CD1c-positive myeloid dendritic cell (primary cell): ENCODE results near the gene KRTAP12-4.
"Not testable (repeated sequence)": the region's sequence is repeated elsewhere in the genome, so short reads cannot be mapped to it uniquely, and the experiment has no call there.

Experiments used
- DNase-seq: peaks from one replicate; pipeline ENCODE4 v3.0.0-alpha.2; 2016; ENCODE audit errors: extremely low spot score

The KRTAP12-4 gene

DNA sequence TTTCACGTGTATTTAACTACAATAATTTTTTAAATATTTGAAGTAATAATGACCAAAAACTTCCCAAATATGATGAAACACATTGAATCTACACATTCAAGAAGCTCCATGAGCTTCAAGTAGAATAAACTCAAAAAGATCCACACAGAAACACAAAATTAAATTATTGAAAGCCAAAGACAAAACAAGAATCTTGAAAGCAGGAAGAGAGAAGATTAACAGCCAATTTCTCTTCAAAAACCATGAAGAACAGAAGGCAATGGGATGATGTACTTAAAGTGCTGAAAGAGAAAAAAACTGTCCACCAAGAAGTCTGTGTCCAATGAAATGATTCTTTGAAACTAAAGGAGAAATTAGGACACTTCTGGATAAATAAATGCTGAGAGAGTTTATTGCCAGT, 22.4 kb downstream of the KRTAP12-4 start:
- no peak for DNase-seq

DNA sequence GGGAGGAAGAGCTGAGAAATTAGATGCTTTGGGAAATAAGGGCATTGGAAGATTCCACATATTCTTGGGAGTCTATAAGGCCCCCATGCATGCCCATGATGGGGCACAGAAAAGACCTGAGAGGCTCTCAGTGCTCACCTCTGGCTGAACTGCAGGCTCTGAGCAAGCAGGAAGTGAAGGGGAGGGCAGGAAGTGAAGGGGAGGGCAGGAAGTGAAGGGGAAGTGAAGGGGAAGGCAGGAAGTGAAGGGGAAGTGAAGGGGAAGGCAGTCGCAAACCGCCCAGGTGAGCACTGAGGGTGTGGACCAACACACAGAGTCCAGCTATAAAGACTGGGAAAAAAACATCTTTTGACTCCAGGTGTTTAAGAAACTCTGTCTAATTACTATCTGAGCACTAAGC, 24.0 kb downstream of the KRTAP12-4 start:
- DNase-seq, result no peak

DNA sequence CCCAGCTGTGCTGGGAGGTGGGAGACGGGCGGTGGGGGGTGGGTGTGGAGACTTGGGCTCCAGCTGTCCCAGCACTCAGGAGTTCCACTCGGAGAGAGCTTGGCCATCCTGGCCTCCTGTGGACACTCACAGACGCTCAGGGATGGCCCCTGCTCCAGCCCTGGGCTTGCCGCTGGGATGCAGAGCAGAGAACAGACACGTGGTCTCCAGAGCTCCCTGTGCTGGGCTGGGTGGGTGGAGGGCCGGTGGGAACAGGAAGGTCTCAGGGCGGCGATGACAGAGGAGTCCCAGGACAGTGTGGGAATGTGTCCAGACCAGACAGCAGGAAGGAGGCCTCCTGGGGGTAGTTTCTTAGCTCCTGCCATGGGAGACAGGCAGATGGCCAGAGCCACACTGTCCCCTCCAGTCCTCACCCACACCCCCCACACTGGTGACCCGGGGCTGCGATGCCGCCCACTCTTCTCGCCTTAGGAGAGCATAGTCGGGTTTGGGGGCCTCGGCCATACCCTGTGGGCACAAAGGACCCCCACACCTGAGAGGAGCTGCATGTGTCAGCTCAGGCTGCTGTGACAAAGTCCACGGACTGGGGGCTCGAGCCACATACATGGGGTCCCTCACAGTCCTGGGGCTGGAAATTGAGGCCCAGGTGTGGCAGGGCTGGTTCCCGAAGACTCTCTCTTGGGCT, 25.6 kb downstream of the KRTAP12-4 start:
- no peak for DNase-seq

DNA sequence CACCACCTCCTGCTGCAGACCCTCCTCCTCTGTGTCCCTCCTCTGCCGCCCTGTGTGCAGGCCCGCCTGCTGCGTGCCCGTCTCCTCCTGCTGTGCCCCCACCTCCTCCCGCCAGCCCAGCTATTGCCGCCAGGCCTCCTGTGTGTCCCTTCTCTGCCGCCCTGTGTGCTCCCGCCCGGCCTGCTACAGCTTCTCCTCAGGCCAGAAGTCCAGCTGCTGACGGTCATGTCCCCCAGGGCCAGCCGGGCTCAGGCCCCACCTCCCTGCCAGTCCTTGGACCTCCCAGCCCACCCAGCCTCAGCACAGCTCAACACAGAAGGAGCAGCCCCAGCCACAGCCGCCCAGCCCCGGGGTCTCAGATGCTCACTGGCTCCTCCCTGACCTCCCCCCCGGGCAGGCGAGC, 26.6 kb downstream of the KRTAP12-4 start:
- DNase-seq, result not testable (repeated sequence)

DNA sequence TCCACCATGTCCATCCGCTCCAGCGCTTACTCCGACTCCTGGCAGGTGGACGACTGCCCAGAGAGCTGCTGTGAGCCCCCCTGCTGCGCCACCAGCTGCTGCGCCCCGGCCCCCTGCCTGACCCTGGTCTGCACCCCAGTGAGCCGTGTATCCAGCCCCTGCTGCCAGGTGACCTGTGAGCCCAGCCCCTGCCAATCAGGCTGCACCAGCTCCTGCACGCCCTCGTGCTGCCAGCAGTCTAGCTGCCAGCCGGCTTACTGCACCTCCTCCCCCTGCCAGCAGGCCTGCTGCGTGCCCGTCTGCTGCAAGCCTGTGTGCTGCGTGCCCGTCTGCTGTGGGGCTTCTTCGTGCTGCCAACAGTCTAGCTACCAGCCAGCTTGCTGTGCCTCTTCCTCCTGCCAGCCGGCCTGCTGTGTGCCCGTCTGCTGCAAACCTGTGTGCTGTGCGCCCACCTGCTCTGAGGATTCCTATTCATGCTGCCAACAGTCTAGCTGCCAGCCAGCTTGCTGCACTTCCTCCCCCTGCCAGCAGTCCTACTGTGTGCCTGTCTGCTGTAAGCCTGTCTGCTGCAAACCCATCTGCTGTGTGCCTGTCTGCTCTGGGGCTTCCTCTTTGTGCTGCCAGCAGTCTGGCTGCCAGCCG, 27.2 kb downstream of the KRTAP12-4 start:
- DNase-seq, result not testable (repeated sequence)

DNA sequence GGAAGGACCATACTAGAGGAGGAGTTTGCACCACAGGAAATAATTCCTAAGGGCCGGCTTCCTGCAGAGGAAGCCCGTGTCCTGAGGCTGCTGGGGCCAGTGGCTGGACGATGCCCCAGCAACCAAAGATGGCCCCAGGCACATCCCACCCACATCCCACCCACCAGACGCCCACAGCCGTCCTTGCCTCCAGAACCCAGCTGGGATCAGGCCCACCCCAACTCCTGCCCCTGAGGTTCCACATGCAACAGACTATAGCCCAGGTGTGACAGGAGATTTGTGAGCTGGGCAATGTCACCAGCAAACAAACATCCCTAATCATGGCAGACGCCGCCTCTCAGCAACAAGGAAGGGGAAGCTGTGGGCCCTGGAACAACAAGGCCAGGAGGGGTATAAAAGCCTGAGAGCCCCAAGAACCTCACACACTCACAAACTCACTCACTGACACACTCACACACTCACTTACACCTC, 27.8 kb downstream of the KRTAP12-4 start, which contains the start of gene KRTAP10-9:
KRTAP10-9 (plus strand) TSS at position 421 of the 471 bp plus-strand sequence. CDS start 79 bp downstream, outside the sequence.
- DNase-seq, result no peak

DNA sequence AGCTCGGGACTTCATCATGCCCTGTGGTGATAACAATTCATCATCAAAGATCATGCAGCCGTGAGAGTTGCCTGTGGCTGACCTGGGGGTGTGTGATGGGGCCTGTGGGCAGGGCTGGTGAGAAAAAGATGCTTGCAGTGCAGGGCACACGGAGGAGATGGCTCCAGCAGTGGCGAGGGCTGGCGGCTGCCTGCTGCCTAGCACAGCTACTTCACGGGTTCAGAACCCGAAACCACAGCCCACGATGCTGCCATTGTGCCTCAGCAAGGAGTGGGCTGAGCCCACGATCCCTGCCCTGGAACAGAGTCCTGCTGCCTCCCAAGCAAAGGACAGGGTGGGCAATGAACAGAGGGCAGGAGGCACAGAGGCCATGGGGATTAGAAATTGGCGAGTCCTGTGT, 28.2 kb downstream of the KRTAP12-4 start:
- DNase-seq, result no peak

DNA sequence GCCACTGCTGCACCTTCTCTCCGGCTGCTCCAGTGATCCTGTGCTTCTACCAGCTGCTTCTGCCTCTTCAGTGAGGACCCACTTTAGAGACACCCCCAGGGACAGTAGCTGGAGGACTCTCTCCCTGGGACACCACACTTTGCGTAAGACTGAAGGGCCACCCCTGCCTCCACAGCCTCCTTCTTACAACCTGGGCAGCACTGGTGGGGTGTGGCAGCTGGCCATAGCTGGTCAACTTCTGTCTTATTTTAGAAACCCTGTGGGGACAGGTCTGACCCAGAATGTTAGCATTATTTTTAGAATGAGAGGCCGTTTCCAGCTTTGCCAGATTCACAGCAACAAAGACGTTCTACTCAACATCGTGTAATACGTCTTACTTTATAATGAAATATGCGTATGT, 28.7 kb downstream of the KRTAP12-4 start:
- no peak for DNase-seq

DNA sequence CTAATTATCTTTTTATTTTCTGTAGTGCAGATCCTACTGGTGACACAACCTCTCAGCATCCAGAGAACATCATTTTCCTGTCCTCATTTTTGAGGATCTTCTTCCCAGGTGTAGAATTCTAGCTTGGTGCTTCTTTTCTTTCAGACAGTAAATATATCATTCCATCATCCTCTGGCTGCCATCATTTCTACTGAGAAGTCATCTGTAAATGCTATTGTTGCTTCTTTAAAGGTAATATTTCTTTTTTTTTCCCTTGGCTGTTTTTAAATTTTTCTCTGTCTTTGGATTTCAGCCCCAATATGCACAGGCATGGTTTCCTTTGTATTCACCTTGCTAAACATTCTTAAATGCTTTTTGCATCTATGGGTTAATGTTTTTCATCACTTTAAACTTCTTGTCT, 30.9 kb downstream of the KRTAP12-4 start:
- no peak for DNase-seq

DNA sequence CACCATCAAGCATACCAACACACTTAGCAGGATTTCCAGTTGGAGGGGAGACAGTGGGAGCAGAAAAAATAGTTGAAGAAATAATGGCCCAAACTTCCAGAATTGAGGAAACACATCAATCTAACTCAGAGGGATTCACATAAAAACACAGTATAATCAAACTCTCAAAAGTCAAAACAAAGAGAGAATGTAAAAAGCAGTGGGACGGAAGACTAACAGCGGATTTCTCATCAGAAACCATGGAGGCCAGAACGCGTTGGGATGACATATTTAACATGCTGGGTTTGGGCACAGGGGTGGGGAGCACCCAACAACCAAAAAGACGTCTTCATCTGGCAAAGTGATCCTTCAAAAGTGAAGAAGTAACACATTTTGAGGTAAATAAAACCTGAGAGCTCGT, 34.6 kb downstream of the KRTAP12-4 start:
- no peak for DNase-seq

DNA sequence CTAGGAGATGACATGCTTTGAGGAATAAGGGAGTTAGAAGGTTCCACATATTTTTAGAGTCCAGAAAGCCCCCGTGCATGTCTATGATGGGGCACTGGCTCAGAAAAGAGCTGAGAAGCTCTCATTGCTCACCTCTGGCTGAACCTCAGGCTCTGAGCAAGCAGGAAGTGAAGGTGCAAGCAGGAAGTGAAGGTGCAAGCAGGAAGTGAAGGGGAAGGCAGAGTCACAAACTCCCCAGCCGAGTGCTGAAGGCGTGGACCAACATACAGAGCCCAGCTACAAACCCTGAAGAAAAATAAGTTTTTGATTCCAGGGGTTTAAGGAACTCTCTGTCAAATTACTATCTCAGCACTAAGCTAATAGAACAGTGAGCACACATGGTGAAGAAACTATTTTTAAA, 35.5 kb downstream of the KRTAP12-4 start:
- peak; percentile 24 for DNase-seq

DNA sequence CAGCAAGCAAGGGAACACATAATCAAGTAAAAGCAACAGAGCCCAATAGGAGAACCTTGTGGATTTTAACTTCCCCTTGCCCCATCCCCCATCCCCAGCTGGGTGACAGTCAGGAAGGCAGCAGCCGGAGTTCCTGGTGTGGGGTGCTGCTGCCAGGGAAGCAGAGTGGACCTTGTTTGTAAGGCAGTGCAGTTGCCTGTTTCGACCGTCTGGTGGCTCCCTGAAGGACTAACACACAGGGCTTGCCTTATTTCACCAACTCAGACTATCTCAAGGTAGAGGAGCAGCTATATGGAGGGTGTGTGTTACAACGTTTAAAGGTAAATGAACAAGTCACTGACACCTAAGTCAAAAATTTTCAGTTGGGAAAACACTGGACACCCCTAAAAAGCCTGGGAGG, 36.0 kb downstream of the KRTAP12-4 start:
- peak; percentile 20 for DNase-seq

DNA sequence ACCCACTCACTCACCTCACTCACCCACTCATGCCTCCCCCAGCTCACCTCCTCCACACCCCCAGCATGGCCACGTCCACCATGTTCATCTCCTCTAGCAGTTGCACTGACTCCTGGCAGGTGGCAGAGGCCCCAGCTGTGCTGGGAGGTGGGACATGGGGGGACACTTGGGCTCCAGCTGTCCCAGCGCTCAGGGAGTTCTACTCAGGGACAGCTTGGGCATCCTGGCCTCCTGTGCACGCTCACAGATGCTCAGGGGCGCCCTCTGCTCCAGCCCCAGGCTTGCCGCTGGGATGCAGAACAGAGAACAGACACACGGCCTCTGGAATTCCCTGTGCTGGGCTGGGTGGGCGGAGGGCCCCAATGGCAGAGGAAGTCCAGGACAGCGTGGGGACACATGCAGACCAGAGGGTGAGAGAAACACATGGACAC, 37.4 kb downstream of the KRTAP12-4 start:
- DNase-seq, result no peak

DNA sequence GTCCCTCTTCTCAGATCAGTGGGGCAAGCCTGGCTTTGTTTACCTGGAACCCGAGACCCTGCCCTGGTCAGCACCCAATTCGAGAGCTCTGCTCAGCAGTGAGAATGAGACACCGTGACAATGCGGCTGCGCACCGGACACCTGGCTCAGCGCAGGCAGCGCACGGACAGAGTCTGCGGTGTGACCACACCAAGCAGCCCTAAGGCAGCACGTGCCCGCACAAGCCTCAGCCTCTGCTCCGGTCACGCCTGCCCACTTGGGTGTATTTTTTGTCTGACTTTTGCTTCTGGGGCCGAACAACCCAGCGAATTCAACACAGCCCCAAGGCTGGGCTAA, 37.9 kb downstream of the KRTAP12-4 start:
- no peak for DNase-seq

DNA sequence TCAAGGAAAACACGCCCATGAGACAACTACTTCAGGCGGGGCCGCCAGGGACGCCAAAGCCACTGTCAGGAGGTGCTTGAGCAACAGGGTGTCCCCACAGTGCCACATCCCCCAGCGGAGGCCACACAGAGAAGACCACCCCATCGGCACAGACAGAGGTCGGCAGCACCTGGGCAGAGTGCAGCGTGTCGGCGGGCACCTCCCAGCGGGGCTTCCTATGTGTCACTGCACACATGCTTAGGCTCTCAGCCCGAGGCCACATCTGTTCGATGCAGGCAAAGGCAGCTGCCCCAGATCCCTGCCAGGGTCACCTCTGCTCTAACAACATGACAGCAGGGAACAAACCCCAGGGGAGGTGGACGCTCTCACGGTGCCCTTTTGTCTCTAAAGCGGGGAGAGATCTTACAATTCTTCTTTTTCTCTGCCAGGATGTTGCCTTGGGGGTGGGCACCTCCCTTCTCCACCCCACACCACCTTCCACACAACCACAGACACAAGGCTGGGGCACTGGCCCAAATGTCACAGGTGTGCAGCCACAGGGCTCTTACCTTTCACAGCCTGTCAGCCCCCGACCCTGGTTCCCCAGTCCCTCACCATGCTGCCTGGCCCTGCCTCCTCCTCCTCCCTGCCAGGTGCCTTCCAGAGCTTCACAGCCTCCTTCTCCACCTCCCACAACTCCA, 38.4 kb downstream of the KRTAP12-4 start:
- DNase-seq, result no peak

DNA sequence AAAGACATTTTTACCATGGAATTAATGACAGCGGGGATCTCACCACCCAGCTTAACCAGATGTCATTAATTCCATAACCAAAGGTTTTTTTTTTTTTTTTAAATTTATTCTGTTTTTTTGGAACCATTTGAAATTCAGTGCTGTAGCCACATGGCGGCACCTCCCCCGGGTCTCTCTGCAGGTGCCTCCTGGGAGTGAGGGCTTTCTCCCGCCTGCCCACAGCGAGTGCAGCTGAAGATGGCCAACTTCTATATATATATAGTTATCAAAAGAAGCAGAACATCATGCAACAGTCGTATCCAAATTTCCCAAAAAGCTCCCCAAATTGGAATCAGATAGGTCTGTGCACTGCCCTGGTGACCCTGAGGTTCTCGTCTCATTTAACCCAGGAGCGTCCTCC, 39.0 kb downstream of the KRTAP12-4 start:
- no peak for DNase-seq

DNA sequence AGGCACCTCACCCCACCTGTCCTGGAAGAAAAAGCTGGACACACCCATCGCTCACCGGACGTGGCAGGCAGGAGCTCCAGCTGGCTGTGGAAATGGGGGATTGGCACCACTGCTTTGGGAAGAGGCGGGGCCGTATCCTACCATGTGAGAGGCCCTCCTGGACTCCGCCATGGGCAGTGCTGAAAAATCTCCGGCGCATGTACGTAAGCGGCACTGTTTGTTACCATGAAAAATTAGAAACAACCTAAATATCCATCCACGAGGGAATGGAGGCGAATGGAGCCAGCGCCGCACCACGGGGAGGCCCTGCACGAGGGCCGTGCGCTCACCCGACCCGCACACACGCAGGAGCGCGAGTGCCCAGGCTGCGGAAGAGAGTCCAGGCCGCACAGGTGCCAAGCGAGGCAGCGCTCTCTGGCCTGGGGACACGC, 39.5 kb downstream of the KRTAP12-4 start:
- DNase-seq, result no peak

DNA sequence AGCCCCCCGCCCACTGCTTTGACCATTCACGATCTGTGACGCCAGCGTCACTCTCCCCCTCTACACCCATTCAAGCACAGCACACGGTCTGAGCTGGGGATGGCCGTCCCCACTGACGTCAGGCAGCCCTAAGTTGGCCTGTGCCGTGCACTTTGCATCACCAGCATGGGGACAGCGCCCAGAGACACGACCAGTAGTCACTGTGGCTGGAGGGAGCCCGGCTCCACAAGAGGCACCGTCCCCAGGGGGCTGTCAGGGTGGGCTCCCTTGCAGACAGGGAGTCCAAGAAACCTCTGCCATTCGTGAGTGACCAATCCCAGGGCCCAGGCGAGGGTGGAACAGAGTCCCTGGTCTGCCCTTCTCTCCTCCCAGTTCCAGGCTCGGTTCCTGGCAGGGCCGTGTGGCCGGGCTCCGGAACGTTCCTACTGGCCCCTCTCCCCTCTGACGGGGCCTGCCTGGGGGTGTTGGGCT, 40.3 kb downstream of the KRTAP12-4 start:
- DNase-seq, result no peak

DNA sequence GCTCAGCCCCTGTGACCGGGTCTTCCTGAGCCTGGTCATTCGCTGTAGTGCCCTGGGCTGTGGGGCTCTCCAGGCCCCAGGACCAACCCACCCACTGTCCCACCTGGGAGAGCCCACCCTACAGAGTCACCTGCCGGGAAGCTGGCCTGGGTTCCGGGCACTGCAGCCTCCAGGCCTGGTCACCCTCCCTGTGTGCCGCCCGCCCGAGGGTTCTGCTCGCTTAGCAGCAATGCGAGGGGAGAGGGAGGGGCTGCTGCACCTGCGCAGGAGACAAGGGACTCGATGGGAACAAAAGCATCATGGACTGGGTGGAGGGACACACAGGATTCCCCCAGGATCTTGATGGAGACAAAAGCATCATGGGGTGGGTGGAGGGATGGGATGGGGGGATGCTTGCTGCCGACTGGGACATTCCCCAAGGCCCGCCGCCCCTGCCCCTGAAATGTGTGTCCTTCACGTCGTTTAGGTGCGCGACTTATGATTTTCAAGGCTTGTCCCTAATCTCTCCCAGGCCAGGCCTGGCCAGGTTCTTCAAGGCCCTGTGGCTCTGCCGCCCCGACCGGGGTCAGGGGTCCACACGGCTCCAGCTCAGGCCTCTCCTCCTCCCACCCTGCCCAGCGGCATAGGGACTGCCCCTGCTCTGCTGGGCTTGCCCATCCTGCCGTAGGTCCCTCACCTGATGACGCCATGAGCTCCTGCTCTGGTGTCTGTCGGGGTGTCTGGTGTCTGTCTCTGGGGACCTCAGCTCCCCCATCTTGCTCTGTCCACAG, 40.9 kb downstream of the KRTAP12-4 start:
- no peak for DNase-seq

DNA sequence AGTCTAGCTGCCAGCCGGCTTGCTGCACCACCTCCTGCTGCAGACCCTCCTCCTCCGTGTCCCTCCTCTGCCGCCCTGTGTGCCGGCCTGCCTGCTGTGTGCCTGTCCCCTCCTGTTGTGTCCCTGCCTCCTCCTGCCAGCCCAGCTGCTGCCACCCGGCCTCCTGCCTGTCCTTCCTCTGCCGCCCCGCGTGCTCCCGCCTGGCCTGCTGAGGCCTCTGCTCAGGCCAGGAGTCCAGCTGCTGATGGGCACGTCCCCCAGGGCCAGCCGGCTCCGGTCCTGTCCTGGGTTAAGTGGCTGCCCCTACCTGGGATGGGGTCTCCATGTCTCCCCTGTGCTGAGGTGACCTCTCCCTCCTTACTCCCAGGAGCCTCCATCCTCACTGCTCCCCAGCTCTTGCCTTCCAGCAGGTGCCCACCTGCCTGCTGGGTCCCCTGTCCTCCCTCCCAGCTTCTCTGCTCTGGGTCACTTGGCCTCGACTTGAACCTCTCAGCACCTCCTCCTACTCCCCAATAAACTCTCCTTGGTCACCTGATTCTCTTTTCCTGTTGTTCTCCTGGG, 41.7 kb downstream of the KRTAP12-4 start:
- DNase-seq, result no peak

DNA sequence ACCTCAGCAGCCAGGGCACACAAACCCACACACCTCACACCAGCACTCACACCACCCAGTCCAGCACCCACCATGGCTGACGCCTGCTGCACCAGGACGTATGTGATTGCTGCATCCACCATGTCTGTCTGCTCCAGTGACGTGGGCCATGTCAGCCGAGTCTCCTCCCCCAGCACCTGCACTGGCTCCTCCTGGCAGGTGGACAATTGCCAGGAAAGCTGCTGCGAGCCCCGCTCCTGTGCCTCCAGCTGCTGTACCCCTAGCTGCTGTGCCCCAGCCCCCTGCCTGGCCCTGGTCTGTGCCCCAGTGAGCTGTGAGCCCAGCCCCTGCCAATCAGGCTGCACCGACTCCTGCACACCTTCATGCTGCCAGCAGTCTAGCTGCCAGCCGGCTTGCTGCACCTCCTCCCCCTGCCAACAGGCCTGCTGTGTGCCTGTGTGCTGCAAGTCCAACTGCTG, 42.4 kb downstream of the KRTAP12-4 start, which contains the start of gene KRTAP10-8:
KRTAP10-8 (plus strand) TSS at position 51 of the 458 bp plus-strand sequence; CDS start at position 73, 22 bp downstream.
- DNase-seq, result no peak
